ENCODE data around the gene CDCA3. TPM values are rescaled to one million over a fixed set of nuclear protein-coding genes. Genes with fewer than 3 reads are reported as not detected.

The CDCA3 gene
- total RNA-seq, 1 donor from 2014 or later = 3.5 TPM

DNA sequence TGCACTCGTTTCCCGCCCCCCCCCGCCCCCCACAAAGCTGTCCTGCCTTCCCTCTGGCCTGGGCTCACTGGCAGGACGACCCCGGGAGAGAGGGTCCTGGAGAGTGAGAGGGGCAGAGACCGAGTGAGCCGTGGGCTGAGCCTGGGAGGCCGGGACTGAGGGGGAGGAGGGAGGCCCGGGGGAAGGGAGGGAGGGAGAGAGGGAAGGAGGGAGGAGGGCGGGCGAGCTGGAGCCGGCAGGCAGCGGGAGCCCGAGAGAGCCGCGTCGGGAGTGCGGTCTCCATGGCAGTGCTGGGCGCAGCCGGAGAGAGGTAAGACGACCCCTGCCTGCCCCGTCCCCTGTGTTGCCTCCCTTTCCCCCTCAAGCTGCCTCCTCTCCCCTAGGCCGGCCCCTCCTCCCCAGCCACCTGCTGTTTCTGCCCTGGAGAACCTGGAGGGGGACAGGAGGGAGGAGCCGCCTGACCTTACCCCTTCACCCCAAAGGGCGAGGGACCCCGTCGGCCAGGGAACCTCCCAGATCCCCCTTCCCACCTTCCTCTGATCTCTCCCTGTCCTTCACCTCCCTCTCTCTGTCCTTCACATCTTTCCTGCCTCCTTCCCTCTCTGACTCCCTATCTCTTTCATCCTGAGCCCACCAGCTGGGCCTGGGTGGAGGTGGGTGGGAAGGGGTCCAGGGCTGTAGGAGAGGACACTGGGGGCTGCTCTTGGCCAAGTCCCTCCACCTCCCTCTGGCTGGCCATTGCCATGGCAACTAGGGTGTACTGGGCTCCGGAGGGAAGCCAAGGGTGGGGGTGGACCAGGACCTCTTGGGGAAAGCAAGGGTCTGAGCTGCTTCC is 29.3 kb downstream of the CDCA3 start, which contains the start of gene GPR162:
GPR162 (plus strand) TSS at position 231 of the 835 bp plus-strand sequence. CDS start 2,078 bp downstream, outside the sequence.
- peak; percentile 42 for DNase-seq (ENCODE audit: low read depth)

GRCh38 chr12:6820166-6820565 is 30.9 kb downstream of the CDCA3 start:
- DNase-seq (ENCODE audit: low read depth) = no peak

DNA sequence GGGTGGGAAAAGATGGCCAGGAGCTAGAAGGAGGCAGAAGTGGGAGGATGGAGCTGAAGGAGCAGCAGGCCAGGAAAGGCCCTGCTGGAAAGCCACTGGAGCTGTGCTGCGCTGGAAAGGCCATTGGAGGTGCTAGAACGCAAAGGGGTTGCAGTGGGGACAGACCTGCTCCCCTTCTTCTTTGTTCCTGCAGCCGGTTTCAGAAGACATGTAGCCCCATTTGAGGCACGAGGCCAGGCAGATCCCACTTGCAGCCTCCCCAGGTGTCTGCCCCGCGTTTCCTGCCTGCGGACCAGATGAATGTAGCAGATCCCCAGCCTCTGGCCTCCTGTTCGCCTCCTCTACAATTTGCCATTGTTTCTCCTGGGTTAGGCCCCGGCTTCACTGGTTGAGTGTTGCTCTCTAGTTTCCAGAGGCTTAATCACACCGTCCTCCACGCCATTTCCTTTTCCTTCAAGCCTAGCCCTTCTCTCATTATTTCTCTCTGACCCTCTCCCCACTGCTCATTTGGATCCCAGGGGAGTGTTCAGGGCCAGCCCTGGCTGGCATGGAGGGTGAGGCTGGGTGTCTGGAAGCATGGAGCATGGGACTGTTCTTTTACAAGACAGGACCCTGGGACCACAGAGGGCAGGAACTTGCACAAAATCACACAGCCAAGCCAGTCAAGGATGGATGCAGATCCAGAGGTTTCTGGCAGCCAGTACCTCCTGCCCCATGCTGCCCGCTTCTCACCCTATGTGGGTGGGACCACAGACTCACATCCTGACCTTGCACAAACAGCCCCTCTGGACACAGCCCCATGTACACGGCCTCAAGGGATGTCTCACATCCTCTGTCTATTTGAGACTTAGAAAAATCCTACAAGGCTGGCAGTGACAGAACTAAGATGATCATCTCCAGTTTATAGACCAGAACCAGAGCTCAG is 31.7 kb downstream of the CDCA3 start:
- DNase-seq (ENCODE audit: low read depth) = no peak

DNA sequence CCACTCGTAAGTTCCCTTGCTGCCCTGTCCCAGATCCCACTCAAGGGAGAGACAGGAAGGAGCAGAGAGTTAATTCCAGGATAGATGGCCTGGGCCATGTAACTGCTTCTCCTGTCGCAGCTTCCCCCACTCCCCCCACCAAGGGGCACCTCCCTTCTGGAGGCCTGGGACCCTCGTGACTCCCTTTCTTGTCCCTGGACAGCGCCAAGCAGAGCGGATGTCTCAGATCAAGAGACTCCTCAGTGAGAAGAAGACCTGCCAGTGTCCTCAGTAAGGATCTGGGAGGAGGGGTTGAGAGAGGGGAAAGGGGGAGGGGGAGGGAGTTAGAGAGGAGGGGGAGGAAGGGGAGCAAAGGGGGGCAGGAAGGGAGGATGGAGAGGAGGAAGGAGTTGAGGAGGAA is 32.4 kb downstream of the CDCA3 start:
- no peak for DNase-seq (ENCODE audit: low read depth)

DNA sequence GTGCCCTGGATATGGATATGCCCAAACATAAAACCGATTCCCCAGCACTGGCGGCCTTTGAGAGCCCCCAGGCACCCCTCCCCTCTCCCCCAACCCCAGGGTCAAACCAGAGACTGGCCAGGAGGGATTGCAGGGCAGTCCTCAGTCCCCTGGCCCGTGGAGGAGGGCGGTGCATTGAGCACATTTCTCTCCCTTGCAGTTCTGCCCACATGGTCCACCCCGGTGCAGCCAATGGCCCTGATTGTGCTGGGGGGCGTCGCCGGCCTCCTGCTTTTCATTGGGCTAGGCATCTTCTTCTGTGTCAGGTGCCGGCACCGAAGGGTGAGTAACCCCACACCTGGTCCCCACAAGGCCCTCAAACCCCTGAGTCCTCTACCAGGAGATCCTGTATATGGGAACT is 32.9 kb downstream of the CDCA3 start:
- DNase-seq (ENCODE audit: low read depth) = no peak

DNA sequence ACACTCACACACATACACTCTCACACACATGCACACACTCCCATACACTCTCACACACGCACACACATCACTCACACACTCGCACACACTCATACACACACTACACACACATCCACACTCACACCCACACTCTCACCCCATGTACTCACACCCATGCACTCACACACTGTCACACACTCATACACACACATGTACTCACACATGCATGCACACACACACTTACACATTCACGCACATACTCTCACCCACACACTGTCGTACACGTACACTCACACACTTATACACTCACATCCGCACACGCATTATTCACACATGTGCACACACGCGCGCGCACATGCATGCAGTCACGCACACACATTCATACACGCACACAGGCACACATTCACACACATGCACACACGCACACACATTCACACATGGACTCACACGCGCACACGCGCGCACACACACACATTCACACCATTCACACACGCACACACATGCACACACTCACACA is 33.4 kb downstream of the CDCA3 start:
- DNase-seq (ENCODE audit: low read depth) = no peak

DNA sequence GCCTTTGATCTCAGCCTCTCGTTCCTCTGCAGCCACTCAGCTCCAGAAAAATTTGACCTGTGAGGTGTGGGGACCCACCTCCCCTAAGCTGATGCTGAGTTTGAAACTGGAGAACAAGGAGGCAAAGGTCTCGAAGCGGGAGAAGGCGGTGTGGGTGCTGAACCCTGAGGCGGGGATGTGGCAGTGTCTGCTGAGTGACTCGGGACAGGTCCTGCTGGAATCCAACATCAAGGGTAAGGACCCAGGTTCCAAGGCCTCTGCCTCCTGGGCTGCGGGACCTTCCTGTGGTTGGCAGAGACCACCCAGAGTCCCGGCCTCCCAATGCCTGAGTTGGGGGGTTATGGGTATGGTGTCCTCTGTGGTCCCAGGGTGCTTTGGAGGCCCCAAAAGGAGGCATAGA is 34.0 kb downstream of the CDCA3 start:
- DNase-seq (ENCODE audit: low read depth) = no peak

- DNase-seq (ENCODE audit: low read depth) = no peak
These were observed 34.5 kb downstream of the CDCA3 start for GRCh38 chr12:6816598-6816997.

DNA sequence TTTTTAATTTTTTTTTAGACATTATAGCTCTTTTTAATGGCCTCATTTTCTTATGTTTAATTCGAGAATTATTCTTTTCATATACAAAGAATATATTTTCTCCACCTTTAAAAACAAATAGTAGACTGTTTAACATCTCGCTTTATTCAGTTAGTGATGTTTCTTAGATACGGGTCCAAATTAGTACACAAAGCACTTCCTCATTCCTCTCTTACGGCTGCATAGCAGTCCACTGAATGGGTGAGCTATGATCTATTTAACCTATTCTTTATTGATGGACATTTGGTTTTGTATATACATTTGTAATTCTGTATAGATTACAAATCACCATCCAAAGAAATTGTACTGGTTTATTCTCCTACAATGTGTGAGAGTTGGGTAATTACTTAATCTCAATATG is 37.7 kb downstream of the CDCA3 start:
- no peak for DNase-seq (ENCODE audit: low read depth)

GRCh38 chr12:6810758-6811157 is 40.3 kb downstream of the CDCA3 start:
- no peak for DNase-seq (ENCODE audit: low read depth)

GRCh38 chr12:6809056-6809455 is 42.0 kb downstream of the CDCA3 start:
- no peak for DNase-seq (ENCODE audit: low read depth)

DNA sequence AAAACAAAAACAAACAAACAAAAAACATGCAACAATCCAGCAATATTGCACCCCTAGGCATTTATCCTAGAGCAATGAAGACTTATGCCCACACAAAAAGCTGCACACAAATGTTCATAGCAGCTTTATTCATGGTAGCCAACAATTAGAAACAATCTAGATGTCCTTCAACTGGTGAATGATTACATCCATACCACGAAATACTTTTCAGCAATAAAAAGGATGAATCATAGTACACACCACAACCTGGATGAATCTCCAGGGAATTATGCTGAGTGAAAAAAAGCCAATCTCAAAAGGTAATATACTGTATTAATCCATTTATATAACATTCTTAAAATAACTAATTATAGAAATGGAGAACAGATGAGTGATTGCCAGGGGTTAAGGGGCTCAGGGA is 43.9 kb downstream of the CDCA3 start:
- no peak for DNase-seq (ENCODE audit: low read depth)

- DNase-seq (ENCODE audit: low read depth) = no peak
These were observed 51.9 kb downstream of the CDCA3 start for GRCh38 chr12:6799147-6799546.

Other genes starting within 250 kb of the CDCA3 start
- gene CHD4, start 243.9 kb downstream of the CDCA3 start, total RNA-seq = 368 and 425 TPM in 2 replicates
- not detected in 2 replicates for gene LPAR5, start 215.3 kb downstream of the CDCA3 start, total RNA-seq
- 0.16 TPM in 2 replicates for gene ACRBP, start 203.9 kb downstream of the CDCA3 start, total RNA-seq
- gene ING4, start 188.2 kb downstream of the CDCA3 start, total RNA-seq = 41.0 and 53.8 TPM in 2 replicates
- gene ZNF384, start 161.9 kb downstream of the CDCA3 start, total RNA-seq = 16.9 and 22.3 TPM in 2 replicates
- not detected in 2 replicates for gene PIANP, start 150.5 kb downstream of the CDCA3 start, total RNA-seq
- gene COPS7A, start 127.2 kb downstream of the CDCA3 start, total RNA-seq = 118 and 125 TPM in 2 replicates
- gene MLF2, start 98.1 kb downstream of the CDCA3 start, total RNA-seq = 243 and 270 TPM in 2 replicates
- 140 and 148 TPM in 2 replicates for gene PTMS, start 84.9 kb downstream of the CDCA3 start, total RNA-seq
- gene LAG3, start 78.8 kb downstream of the CDCA3 start, total RNA-seq = 0.57 TPM in 1 of 2 replicates, not detected in the other
- not detected in 2 replicates for gene CD4, start 61.8 kb downstream of the CDCA3 start, total RNA-seq
- 2.5 and 4.6 TPM in 2 replicates for gene GPR162, start 29.5 kb downstream of the CDCA3 start, total RNA-seq
- gene P3H3, start 22.9 kb downstream of the CDCA3 start, total RNA-seq = 21.4 and 25.6 TPM in 2 replicates
- 1.7 and 2.0 TPM in 2 replicates for gene GNB3, start 10.4 kb downstream of the CDCA3 start, total RNA-seq
- 146 and 154 TPM in 2 replicates for gene USP5, start 864 bp upstream of the CDCA3 start, total RNA-seq
- 1,115 and 1,161 TPM in 2 replicates for gene TPI1, start 16.2 kb upstream of the CDCA3 start, total RNA-seq
- gene SPSB2, start 22.0 kb upstream of the CDCA3 start, total RNA-seq = 9.5 and 10.0 TPM in 2 replicates
- gene LRRC23, start 53.5 kb upstream of the CDCA3 start, total RNA-seq = 11.1 and 12.1 TPM in 2 replicates
- 9.0 and 9.9 TPM in 2 replicates for gene ENO2, start 63.3 kb upstream of the CDCA3 start, total RNA-seq
- gene ATN1, start 76.7 kb upstream of the CDCA3 start, total RNA-seq = 11.3 and 15.2 TPM in 2 replicates
- gene RNU7-1, start 92.5 kb upstream of the CDCA3 start, total RNA-seq = not detected in 2 replicates
- gene C12orf57, start 92.7 kb upstream of the CDCA3 start, total RNA-seq = 116 and 166 TPM in 2 replicates
- gene PTPN6, start 100.1 kb upstream of the CDCA3 start, total RNA-seq = 1.5 TPM in 1 of 2 replicates, not detected in the other
- gene PHB2, start 119.4 kb upstream of the CDCA3 start, total RNA-seq = 222 and 275 TPM in 2 replicates
- 33.3 and 52.3 TPM in 2 replicates for gene EMG1, start 119.6 kb upstream of the CDCA3 start, total RNA-seq
- gene LPCAT3, start 167.2 kb upstream of the CDCA3 start, total RNA-seq = 55.7 and 79.8 TPM in 2 replicates
- 85.7 and 119 TPM in 2 replicates for gene C1S, start 209.4 kb upstream of the CDCA3 start, total RNA-seq
- gene C1R, start 241.2 kb upstream of the CDCA3 start, total RNA-seq = 203 and 282 TPM in 2 replicates